Fibroblast of pulmonary artery (primary cell): ENCODE results near the gene PRKAR2B.
A peak's percentile ranks its signal among the peaks of the same experiment; 100 is the strongest.

Experiments used
- DNase-seq: peaks from one replicate; pipeline ENCODE4 v3.0.0-alpha.2; 2010; ENCODE audit warnings: low read depth
- H3K4me3 ChIP-seq: replicated peaks from 2 replicates; pipeline ENCODE4 v1.5.1; 2011; ENCODE audit warnings: low read depth, mild to moderate bottlenecking, control low read depth, low read length, moderate library complexity
- CTCF ChIP-seq: IDR thresholded peaks from 2 replicates; pipeline ENCODE4 v1.5.1; 2011; ENCODE audit warnings: mild to moderate bottlenecking, control low read depth, low read length, inconsistent platforms; ENCODE audit errors: missing control alignments

Gene PRKAR2B

GRCh38 chr7:107044347-107045194, at the start of gene PRKAR2B:
Gene PRKAR2B (plus strand): TSS chr7:107044705. CDS start chr7:107044908, 203 bp downstream.
- peak; percentile 49 for DNase-seq
- H3K4me3 ChIP-seq: peak within 1 kb of the TSS; percentile 54
- TF ChIP-seq CTCF: no peak

- no peak overlapping the region for H3K4me3 ChIP-seq
- TF ChIP-seq CTCF: no peak
- DNase-seq: no peak
Measured at GRCh38 chr7:106994833-106995232, 49.7 kb upstream of the PRKAR2B start.

DNA sequence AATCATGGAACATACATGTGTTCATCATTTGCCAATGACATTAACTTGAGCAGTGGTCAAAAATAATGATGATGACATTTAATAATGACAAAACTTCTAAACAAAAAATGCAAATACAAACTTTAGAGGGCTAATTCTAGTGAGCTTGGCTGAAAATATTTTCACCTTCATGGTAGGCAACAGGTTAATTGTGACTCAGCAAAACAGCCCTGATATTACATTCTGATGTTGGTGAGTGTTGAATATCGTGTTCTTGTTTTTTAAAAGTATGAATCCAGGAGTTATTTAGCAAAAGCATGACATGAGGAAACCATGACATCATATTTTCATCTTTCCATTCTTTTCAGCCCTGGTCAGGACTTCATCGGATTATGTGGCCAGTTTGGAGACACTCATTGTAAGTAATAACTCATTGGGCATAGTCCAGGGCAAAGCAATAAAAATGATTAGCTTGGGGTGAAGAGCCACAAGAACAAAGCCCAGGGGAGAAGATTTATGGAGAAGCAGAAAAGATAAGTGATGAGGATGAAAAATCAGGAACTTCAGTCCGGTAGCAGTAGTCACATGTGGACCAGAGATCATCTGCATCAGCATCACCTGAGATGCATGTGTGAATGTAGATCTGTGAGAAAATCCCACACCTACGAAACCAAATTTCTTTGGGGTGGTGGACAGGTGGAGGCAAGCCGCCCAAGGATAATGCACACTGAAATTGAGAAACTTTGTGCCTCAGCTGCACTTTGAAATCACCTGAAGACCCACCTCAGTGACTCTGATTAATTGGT, 46.8 kb upstream of the PRKAR2B start:
- TF ChIP-seq CTCF: no peak
- DNase-seq: no peak
- H3K4me3 ChIP-seq: no peak overlapping the region

DNA sequence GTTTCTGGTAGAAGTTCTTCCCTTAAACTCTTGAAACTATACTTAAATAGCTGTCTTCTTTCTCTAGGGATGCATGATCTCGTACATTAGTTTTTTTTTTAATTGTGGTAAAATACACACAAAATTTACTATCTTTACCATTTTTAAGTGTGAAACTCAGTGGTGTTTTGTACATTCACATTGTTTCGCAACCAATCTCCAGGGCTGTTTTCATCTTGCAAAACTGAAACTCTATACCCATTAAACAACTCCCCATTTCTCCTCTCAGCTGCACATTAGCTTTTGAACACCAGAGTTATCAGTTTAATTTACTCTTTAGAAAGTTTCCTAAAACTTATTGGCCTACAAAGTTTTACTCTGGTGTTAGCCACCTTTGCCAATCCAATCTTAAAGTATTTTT, 45.5 kb upstream of the PRKAR2B start:
- DNase-seq: no peak
- no peak overlapping the region for H3K4me3 ChIP-seq
- TF ChIP-seq CTCF: no peak

DNA sequence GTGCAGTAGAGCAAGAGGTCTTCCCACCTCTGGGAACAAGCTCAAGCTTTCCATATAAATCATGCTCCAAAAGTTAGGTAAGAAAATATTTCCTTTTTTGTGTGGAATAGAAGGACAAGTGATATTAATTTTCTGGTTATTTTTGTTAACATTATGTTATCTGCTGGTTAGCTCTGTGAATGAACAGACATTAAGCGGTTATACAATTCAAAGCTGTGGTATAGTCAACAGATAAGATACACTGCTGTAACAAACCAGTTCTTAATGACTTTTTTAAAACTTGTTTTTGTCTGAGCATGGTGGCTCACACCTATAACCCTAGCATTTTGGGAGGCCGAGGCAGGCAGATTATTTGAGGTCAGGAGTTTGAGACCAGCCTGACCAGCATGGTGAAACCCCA, 43.0 kb upstream of the PRKAR2B start:
- no peak for DNase-seq
- no peak for TF ChIP-seq CTCF
- H3K4me3 ChIP-seq: no peak overlapping the region

DNA sequence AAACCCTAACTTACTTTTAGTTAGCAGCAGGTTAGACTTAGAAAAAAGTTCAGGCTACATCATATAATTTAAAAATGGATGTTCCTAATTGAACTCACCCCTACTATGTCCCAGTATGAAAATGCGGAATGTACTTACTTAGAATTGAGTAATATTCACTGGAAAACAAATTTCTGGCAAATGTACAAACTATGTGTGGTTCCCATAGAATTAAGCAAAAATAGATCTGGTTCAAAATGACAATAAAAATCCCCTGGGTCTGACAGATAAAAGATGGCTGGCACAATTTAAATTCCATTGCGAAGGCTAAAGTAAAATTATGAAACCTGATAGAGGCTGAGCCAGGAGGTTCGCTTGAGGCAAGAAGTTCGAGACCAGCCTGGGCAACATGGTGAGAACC, 42.4 kb upstream of the PRKAR2B start:
- peak; percentile 11 for DNase-seq
- TF ChIP-seq CTCF: no peak
- no peak overlapping the region for H3K4me3 ChIP-seq
